Transverse colon (tissue), 4 donors: Measurements from ENCODE around the gene KRTAP9-6. TPM values are rescaled to one million over a fixed set of nuclear protein-coding genes. Genes with fewer than 3 reads are reported as not detected.
"Not testable (repeated sequence)": the region's sequence is repeated elsewhere in the genome, so short reads cannot be mapped to it uniquely, and the experiment has no call there.

Experiments
- DNase-seq: peaks from one replicate; pipeline ENCODE4 v3.0.0-alpha.2; 2019
- H3K27ac ChIP-seq, 4 donors: fragments of 200-600 bp; sonication (generic); 2 replicates each; pipeline ENCODE4 v1.5.1; 2016 to 2018; ENCODE audit warnings: inconsistent platforms in 4 of 4
- H3K27me3 ChIP-seq: fragments of 200-600 bp; sonication (generic); 2 replicates; pipeline ENCODE4 v1.5.1; 2017; ENCODE audit warnings: inconsistent platforms
- H3K36me3 ChIP-seq, 4 donors: fragments of 200-600 bp; sonication (generic); 2 replicates each; pipeline ENCODE4 v1.5.1; 2017 to 2019; ENCODE audit warnings: inconsistent platforms in 4 of 4
- H3K4me1 ChIP-seq, 4 donors: fragments of 200-600 bp; sonication (generic); 2 replicates each; pipeline ENCODE4 v1.5.1; 2017 to 2020; ENCODE audit warnings: inconsistent platforms in 4 of 4
- H3K4me3 ChIP-seq, 4 donors: fragments of 200-600 bp; sonication (generic); 1 replicate in 1 of 4; 2 replicates in 3 of 4; pipeline versions ENCODE4 v1.5.1 to v1.6.1; 2017 to 2019; ENCODE audit warnings: inconsistent platforms in 4 of 4
- H3K9me3 ChIP-seq, 2 donors: fragments of 200-600 bp; sonication (generic); 2 replicates each; pipeline ENCODE4 v1.5.1; 2017 to 2019; ENCODE audit warnings: inconsistent platforms in 2 of 2
- EP300 ChIP-seq: sonication (generic); formaldehyde crosslinking; IDR thresholded peaks from one replicate; pipeline ENCODE4 v1.6.1; 2017; ENCODE audit warnings: antibody characterized with exemption, low read depth
- POLR2A ChIP-seq: fragments of 450-650 bp; IDR thresholded peaks from one replicate; pipeline ENCODE4 v1.6.1; 2016; ENCODE audit warnings: antibody characterized with exemption, mild to moderate bottlenecking, moderate library complexity
- POLR2AphosphoS5 ChIP-seq, 3 donors: sonication (generic); formaldehyde crosslinking; IDR thresholded peaks; one replicate each; pipeline ENCODE4 v1.6.1; 2016; ENCODE audit warnings: antibody characterized with exemption in 3 of 3
- WGBS, 2 donors: methylation state at CpG; one replicate each; pipeline ENCODE4 v1.1.5; 2018; ENCODE audit warnings: low coverage in 1 of 2; 5-methylcytosine and 5-hydroxymethylcytosine counted together
- in situ Hi-C, 4 donors: fragments of 200-750 bp; cut with MboI; loops; one replicate each; pipeline versions ENCODE4 v1.15.0 to v1.15.1; 2017; ENCODE audit warnings: low sequenced_read_pairs in 3 of 4, low pct_ligation_motif_present in 1 of 4, low pct_unique_long_range_greater_than_20kb in 1 of 4
- intact Hi-C: fragments of 100-400 bp; cut with DNase I; formaldehyde crosslinking; loops from one replicate; pipeline ENCODE4 v1.15.1; 2023; ENCODE audit warnings: low total_unique reads
- total RNA-seq, 4 donors: library from RNA; depleted of rRNA; stranded (reverse); fragments of >200 nt; gene quantifications; one replicate each; pipeline ENCODE4 v1.1.0, GENCODE V29; 2016
- TF ChIP-seq, protein P1 (sequence below), 5 experiments: fragments of 200-600 bp in 3 of 5; fragments of 450-650 bp in 2 of 5; sonication (generic) in 3 of 5; IDR thresholded peaks; 1 replicate in 2 of 5; 2 replicates in 3 of 5; pipeline ENCODE4 v1.5.1; 2016 to 2017; ENCODE audit warnings: antibody characterized with exemption in 5 of 5, inconsistent platforms in 3 of 5, mild to moderate bottlenecking in 2 of 5, moderate library complexity in 1 of 5

The KRTAP9-6 gene
- total RNA-seq, 4 donors from 2014 or later, result not detected

GRCh38 chr17:41258406-41258805 is 6.8 kb upstream of the KRTAP9-6 start:
- in situ Hi-C loops, result loop anchor here in 1 of 4 donors (25.0 kb wide), 1 partner anchor 104 kb away; the partner anchor contains the start of genes KRT33A and KRT33B
- Histone ChIP-seq H3K27ac (no peak overlapping the region), H3K36me3 (no peaks in the 10 kb centered on the region), H3K9me3 (no peaks in the 10 kb centered on the region), H3K4me3 (no peak overlapping the region), H3K27me3 (peaks cover 35% of the 10 kb centered on the region), H3K4me1 (no peaks in the 10 kb centered on the region)
- intact Hi-C loops, result no loop called here
- TF ChIP-seq EP300, result no peak
- no peak for TF ChIP-seq POLR2A
- no peak for TF ChIP-seq POLR2AphosphoS5 (IDR thresholded peaks at IDR 0.05)
- TF ChIP-seq, protein P1, sequence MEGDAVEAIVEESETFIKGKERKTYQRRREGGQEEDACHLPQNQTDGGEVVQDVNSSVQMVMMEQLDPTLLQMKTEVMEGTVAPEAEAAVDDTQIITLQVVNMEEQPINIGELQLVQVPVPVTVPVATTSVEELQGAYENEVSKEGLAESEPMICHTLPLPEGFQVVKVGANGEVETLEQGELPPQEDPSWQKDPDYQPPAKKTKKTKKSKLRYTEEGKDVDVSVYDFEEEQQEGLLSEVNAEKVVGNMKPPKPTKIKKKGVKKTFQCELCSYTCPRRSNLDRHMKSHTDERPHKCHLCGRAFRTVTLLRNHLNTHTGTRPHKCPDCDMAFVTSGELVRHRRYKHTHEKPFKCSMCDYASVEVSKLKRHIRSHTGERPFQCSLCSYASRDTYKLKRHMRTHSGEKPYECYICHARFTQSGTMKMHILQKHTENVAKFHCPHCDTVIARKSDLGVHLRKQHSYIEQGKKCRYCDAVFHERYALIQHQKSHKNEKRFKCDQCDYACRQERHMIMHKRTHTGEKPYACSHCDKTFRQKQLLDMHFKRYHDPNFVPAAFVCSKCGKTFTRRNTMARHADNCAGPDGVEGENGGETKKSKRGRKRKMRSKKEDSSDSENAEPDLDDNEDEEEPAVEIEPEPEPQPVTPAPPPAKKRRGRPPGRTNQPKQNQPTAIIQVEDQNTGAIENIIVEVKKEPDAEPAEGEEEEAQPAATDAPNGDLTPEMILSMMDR (IDR thresholded peaks at IDR 0.05), result no peak
- no peak for DNase-seq

- in situ Hi-C loops (loop anchor here in 1 of 4 donors (25.0 kb wide), 1 partner anchor 99 kb away; the partner anchor contains the start of genes KRT33A and KRT33B), intact Hi-C loops (no loop called here)
- TF ChIP-seq EP300, result no peak
- no peak for TF ChIP-seq POLR2A
- no peak for TF ChIP-seq POLR2AphosphoS5 (IDR thresholded peaks at IDR 0.05)
- TF ChIP-seq, protein P1 (IDR thresholded peaks at IDR 0.05), result no peak
Measured at GRCh38 chr17:41263212-41263611, 2.0 kb upstream of the KRTAP9-6 start.

DNA sequence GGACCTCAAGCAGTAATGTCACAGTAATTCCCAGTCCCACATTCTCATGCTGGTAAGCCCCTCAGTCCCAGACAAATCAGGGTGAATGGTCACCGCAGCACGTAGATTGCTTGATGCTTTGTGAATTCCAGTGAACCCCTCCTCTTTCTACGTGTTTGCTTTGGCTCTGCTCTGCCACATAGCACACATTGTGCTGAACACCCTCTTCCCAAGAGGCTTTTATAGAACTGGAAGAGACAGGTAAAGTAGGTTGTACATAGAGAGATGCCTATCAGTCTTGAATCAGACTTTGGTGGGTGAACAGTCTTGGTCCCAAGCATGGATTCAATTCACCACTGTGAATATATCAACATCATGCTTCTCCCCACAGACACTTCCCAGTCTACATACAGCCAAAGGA is 579 bp upstream of the KRTAP9-6 start:
- in situ Hi-C loops (loop anchor here in 1 of 4 donors (25.0 kb wide), 1 partner anchor 98 kb away; the partner anchor contains the start of genes KRT33A and KRT33B), intact Hi-C loops (no loop called here)
- H3K4me3 ChIP-seq, result no peak overlapping the region
- H3K36me3 ChIP-seq, result no peaks in the 10 kb centered on the region
- no peaks in the 10 kb centered on the region for H3K4me1 ChIP-seq
- 73% methylated on average over 3 of the region's 3 CpGs; no CpG with 5 or more reads in 1 of the 2 donors for WGBS, 2 donors
- H3K9me3 ChIP-seq, result no peaks in the 10 kb centered on the region
- peaks cover 28% of the 10 kb centered on the region for H3K27me3 ChIP-seq
- H3K27ac ChIP-seq, result no peak overlapping the region
- TF ChIP-seq, protein P1 (IDR thresholded peaks at IDR 0.05), result no peak
- DNase-seq, result no peak

More at GRCh38 chr17:41263212-41263611, 2.0 kb upstream of the KRTAP9-6 start:
- Histone ChIP-seq H3K36me3 (no peaks in the 10 kb centered on the region), H3K9me3 (no peaks in the 10 kb centered on the region), H3K27me3 (peaks cover 42% of the 10 kb centered on the region), H3K4me1 (no peaks in the 10 kb centered on the region), H3K27ac (no peak overlapping the region), H3K4me3 (no peak overlapping the region)
- 55 to 78% methylated on average over 1 to 2 of the region's 2 CpGs for WGBS, 2 donors
- no peak for DNase-seq

DNA sequence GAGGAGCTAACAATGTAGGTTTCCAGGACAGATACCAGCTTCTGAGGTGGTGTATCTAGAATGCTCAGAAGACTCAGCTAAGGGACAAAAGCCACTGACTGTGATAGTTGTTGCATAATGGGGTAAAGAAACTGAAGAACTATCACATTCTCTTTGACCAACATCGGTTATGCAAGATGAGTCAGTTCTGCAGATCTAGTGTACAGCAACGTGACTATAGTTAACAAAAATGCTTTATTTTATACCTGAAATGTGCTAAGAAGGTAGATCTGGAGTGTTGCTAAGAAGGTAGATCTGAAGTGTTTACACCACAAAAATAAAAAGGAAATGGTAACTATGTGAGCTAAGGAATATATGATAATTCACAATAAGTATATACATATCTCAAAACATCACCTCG is 2.5 kb downstream of the KRTAP9-6 start:
- H3K4me3 ChIP-seq, result no peak overlapping the region
- intact Hi-C loops, result no loop called here
- in situ Hi-C loops, result loop anchor here in 1 of 4 donors (25.0 kb wide), 1 partner anchor 95 kb away; the partner anchor contains the start of genes KRT33A and KRT33B
- H3K4me1 ChIP-seq, result no peaks in the 10 kb centered on the region
- H3K27me3 ChIP-seq, result peaks cover 12% of the 10 kb centered on the region
- no peaks in the 10 kb centered on the region for H3K36me3 ChIP-seq
- no peaks in the 10 kb centered on the region for H3K9me3 ChIP-seq
- H3K27ac ChIP-seq, result no peak overlapping the region
- WGBS, 2 donors, result 86% methylated on average over 3 of the region's 3 CpGs; no CpG with 5 or more reads in 1 of the 2 donors
- no peak for DNase-seq
- no peak for TF ChIP-seq EP300
- TF ChIP-seq, protein P1 (IDR thresholded peaks at IDR 0.05), result no peak
- no peak for TF ChIP-seq POLR2AphosphoS5 (IDR thresholded peaks at IDR 0.05)
- TF ChIP-seq POLR2A, result no peak

GRCh38 chr17:41271323-41271722 is 6.1 kb downstream of the KRTAP9-6 start:
- H3K36me3 ChIP-seq, H3K27me3 ChIP-seq, DNase-seq, H3K4me3 ChIP-seq, intact Hi-C loops, H3K4me1 ChIP-seq, H3K27ac ChIP-seq, H3K9me3 ChIP-seq: not testable (repeated sequence)
- WGBS, 2 donors, result no CpG with 5 or more reads among the region's 1 CpG
- in situ Hi-C loops, result loop anchor here in 1 of 4 donors (25.0 kb wide), 1 partner anchor 91 kb away; the partner anchor contains the start of genes KRT33A and KRT33B
